Neural progenitor cell (in vitro differentiated cells): ENCODE data around the gene CRTC1. TPM values are rescaled to one million over a fixed set of nuclear protein-coding genes. Genes with fewer than 3 reads are reported as not detected.

Experiments used
- DNase-seq: peaks from one replicate; pipeline ENCODE4 v3.0.0-alpha.2; 2016; ENCODE audit warnings: low spot score
- H2AFZ ChIP-seq: fragments of 200-600 bp; sonication (generic); replicated peaks from 2 replicates; pipeline ENCODE4 v1.6.1; 2016; ENCODE audit warnings: antibody characterized with exemption
- H3F3A ChIP-seq: fragments of 200-600 bp; sonication (generic); 2 replicates; pipeline ENCODE4 v1.6.1; 2016; ENCODE audit warnings: antibody characterized with exemption, low read depth
- H3K27ac ChIP-seq: fragments of 200-600 bp; sonication (generic); 2 replicates; pipeline ENCODE4 v1.5.1; 2016; ENCODE audit warnings: mild to moderate bottlenecking
- H3K27me3 ChIP-seq: fragments of 200-600 bp; sonication (generic); 2 replicates; pipeline ENCODE4 v1.6.1; 2016; ENCODE audit warnings: mild to moderate bottlenecking, moderate library complexity
- H3K36me3 ChIP-seq: fragments of 200-600 bp; sonication (generic); 2 replicates; pipeline ENCODE4 v1.5.1; 2016
- H3K4me1 ChIP-seq: fragments of 200-600 bp; sonication (generic); 2 replicates; pipeline ENCODE4 v1.6.1; 2016; ENCODE audit warnings: mixed run types
- H3K4me2 ChIP-seq: fragments of 200-600 bp; sonication (generic); 2 replicates; pipeline ENCODE4 v1.6.1; 2016
- H3K4me3 ChIP-seq: fragments of 200-600 bp; sonication (generic); 2 replicates; pipeline ENCODE4 v1.5.1; 2016
- H3K79me2 ChIP-seq: fragments of 200-600 bp; sonication (generic); 2 replicates; pipeline ENCODE4 v1.6.1; 2016; ENCODE audit warnings: low read depth
- H3K9ac ChIP-seq: fragments of 200-600 bp; sonication (generic); 2 replicates; pipeline ENCODE4 v1.6.1; 2016
- H3K9me3 ChIP-seq: fragments of 200-600 bp; sonication (generic); 2 replicates; pipeline ENCODE4 v1.5.1; 2016; ENCODE audit warnings: low read depth
- H4K20me1 ChIP-seq: fragments of 200-600 bp; sonication (generic); 2 replicates; pipeline ENCODE4 v1.6.1; 2016; ENCODE audit warnings: low read depth
- H3K27ac Mint-ChIP-seq: 3 replicates; pipeline ENCODE4 v1.8.0; 2021; ENCODE audit warnings: mixed read lengths
- H3K27me3 Mint-ChIP-seq: 2 replicates; pipeline ENCODE4 v1.8.0; 2022; ENCODE audit warnings: low read depth, mild to moderate bottlenecking, inconsistent platforms, moderate library complexity, mixed read lengths; ENCODE audit not compliant: insufficient read depth
- H3K36me3 Mint-ChIP-seq: 3 replicates; pipeline ENCODE4 v1.8.0; 2021; ENCODE audit warnings: mixed read lengths
- H3K4me1 Mint-ChIP-seq: 3 replicates; pipeline ENCODE4 v1.8.0; 2021; ENCODE audit warnings: mixed read lengths
- H3K4me3 Mint-ChIP-seq: 3 replicates; pipeline ENCODE4 v1.8.0; 2021; ENCODE audit warnings: mild to moderate bottlenecking, moderate library complexity, mixed read lengths
- H3K9me3 Mint-ChIP-seq: 3 replicates; pipeline ENCODE4 v1.8.0; 2020; ENCODE audit warnings: mixed read lengths
- CTCF ChIP-seq: fragments of 200-600 bp; sonication (generic); IDR thresholded peaks from 2 replicates; pipeline ENCODE4 v1.5.1; 2017; ENCODE audit warnings: antibody characterized with exemption, mild to moderate bottlenecking
- EZH2 ChIP-seq: fragments of 200-600 bp; sonication (generic); IDR thresholded peaks from 2 replicates; pipeline ENCODE4 v1.6.1; 2017; ENCODE audit warnings: antibody characterized with exemption, mild to moderate bottlenecking, moderate library complexity
- EZH2phosphoT487 ChIP-seq: fragments of 200-600 bp; sonication (generic); IDR thresholded peaks from 2 replicates; pipeline ENCODE4 v1.6.1; 2017; ENCODE audit warnings: antibody characterized with exemption
- total RNA-seq: library from RNA; depleted of rRNA; stranded (reverse); fragments of >200 nt; gene quantifications from 2 replicates; pipeline ENCODE4 v1.2.3, GENCODE V29; 2015; ENCODE audit warnings: low replicate concordance

The CRTC1 gene
- total RNA-seq, 1 donor from 2014 or later, result 2.4 TPM

GRCh38 chr19:18655173-18655844 lies 28.2 kb upstream of the CRTC1 start:
- H3K27ac ChIP-seq, result no peak overlapping the region
- H3K4me1 Mint-ChIP-seq, result peaks cover 58% of the 10 kb centered on the region
- peaks cover 74% of the 10 kb centered on the region for H4K20me1 ChIP-seq
- no peaks in the 10 kb centered on the region for H3K27me3 ChIP-seq
- peaks cover 20% of the 10 kb centered on the region for H3K4me1 ChIP-seq
- H3K9me3 Mint-ChIP-seq, result no peaks in the 10 kb centered on the region
- no peaks in the 10 kb centered on the region for H3K79me2 ChIP-seq
- no peak overlapping the region for H3K9ac ChIP-seq
- no peak overlapping the region for H3K4me3 Mint-ChIP-seq
- no peak overlapping the region for H2AFZ ChIP-seq
- peak overlapping the region; percentile 76 for H3K27ac Mint-ChIP-seq
- H3K36me3 ChIP-seq, result no peaks in the 10 kb centered on the region
- H3K9me3 ChIP-seq, result no peaks in the 10 kb centered on the region
- no peak overlapping the region for H3K4me2 ChIP-seq
- H3F3A ChIP-seq, result no peaks in the 10 kb centered on the region
- peaks cover 4% of the 10 kb centered on the region for H3K36me3 Mint-ChIP-seq
- no peak for TF ChIP-seq CTCF
- no peak for TF ChIP-seq EZH2phosphoT487
- no peak for TF ChIP-seq EZH2
- H3K4me3 ChIP-seq, result no peak overlapping the region
- peaks cover 7% of the 10 kb centered on the region for H3K27me3 Mint-ChIP-seq
- no peak for DNase-seq

GRCh38 chr19:18656337-18657086 lies 27.0 kb upstream of the CRTC1 start:
- Mint-ChIP-seq H3K36me3 (peaks cover 7% of the 10 kb centered on the region), H3K27ac (no peak overlapping the region), H3K9me3 (no peaks in the 10 kb centered on the region), H3K4me3 (no peak overlapping the region), H3K27me3 (peaks cover 7% of the 10 kb centered on the region), H3K4me1 (peaks cover 52% of the 10 kb centered on the region)
- no peak overlapping the region for H3K4me2 ChIP-seq
- no peak overlapping the region for H2AFZ ChIP-seq
- no peak overlapping the region for H3K27ac ChIP-seq
- H3K36me3 ChIP-seq, result no peaks in the 10 kb centered on the region
- peaks cover 15% of the 10 kb centered on the region for H3K4me1 ChIP-seq
- peaks cover 74% of the 10 kb centered on the region for H4K20me1 ChIP-seq
- H3K4me3 ChIP-seq, result no peak overlapping the region
- H3K27me3 ChIP-seq, result no peaks in the 10 kb centered on the region
- no peaks in the 10 kb centered on the region for H3K79me2 ChIP-seq
- H3F3A ChIP-seq, result no peaks in the 10 kb centered on the region
- no peak for DNase-seq
- H3K9me3 ChIP-seq, result no peaks in the 10 kb centered on the region
- TF ChIP-seq EZH2phosphoT487 (no peak), CTCF (no peak), EZH2 (no peak)
- H3K9ac ChIP-seq, result no peak overlapping the region

- H3K9me3 ChIP-seq, result no peaks in the 10 kb centered on the region
- H4K20me1 ChIP-seq, result peaks cover 78% of the 10 kb centered on the region
- peak overlapping the region; percentile 29 for H3K9ac ChIP-seq
- peak; percentile 74 for DNase-seq
- TF ChIP-seq EZH2, result no peak
- no peak for TF ChIP-seq CTCF
- no peak for TF ChIP-seq EZH2phosphoT487
- H3K4me3 Mint-ChIP-seq, result no peak overlapping the region
- no peaks in the 10 kb centered on the region for H3F3A ChIP-seq
- H3K27me3 ChIP-seq, result no peaks in the 10 kb centered on the region
- H3K27ac ChIP-seq, result no peak overlapping the region
- peak overlapping the region; percentile 8 for H3K4me2 ChIP-seq
- H2AFZ ChIP-seq, result no peak overlapping the region
- H3K4me1 Mint-ChIP-seq, result peaks cover 45% of the 10 kb centered on the region
- no peak overlapping the region for H3K4me3 ChIP-seq
- no peaks in the 10 kb centered on the region for H3K36me3 ChIP-seq
- no peaks in the 10 kb centered on the region for H3K79me2 ChIP-seq
- H3K36me3 Mint-ChIP-seq, result peaks cover 7% of the 10 kb centered on the region
- H3K4me1 ChIP-seq, result peaks cover 11% of the 10 kb centered on the region
- H3K27ac Mint-ChIP-seq, result no peak overlapping the region
- peaks cover 2% of the 10 kb centered on the region for H3K27me3 Mint-ChIP-seq
- H3K9me3 Mint-ChIP-seq, result no peaks in the 10 kb centered on the region
Observed at GRCh38 chr19:18657590-18658365, 25.7 kb upstream of the CRTC1 start.
